ENCODE results near the gene LCNL1.

The LCNL1 gene

GRCh38 chr9:136947028-136947891 lies 35.5 kb upstream of the LCNL1 start:
- no peak for DNase-seq

GRCh38 chr9:136947955-136948510 lies 34.8 kb upstream of the LCNL1 start:
- DNase-seq: no peak

- DNase-seq: no peak
Measured at GRCh38 chr9:136949239-136949816, 33.5 kb upstream of the LCNL1 start.

GRCh38 chr9:136949817-136950655 lies 32.8 kb upstream of the LCNL1 start:
- DNase-seq: peak; percentile 97

- DNase-seq: no peak
Measured at GRCh38 chr9:136950656-136951276, 32.0 kb upstream of the LCNL1 start.

GRCh38 chr9:136951541-136952320 lies 31.1 kb upstream of the LCNL1 start, which contains the start of gene LCN12:
TSS of gene LCN12 (plus strand) at chr9:136952273. CDS start at chr9:136952328, 55 bp downstream.
- no peak for DNase-seq

- DNase-seq: no peak
Measured at GRCh38 chr9:136952321-136952850, 30.4 kb upstream of the LCNL1 start.

GRCh38 chr9:136952876-136953770 lies 29.7 kb upstream of the LCNL1 start:
- DNase-seq: no peak

- DNase-seq: no peak
Measured at GRCh38 chr9:136953771-136954269, 29.0 kb upstream of the LCNL1 start.

- DNase-seq: no peak
Measured at GRCh38 chr9:136954270-136955083, 28.3 kb upstream of the LCNL1 start.

GRCh38 chr9:136955202-136955942 lies 27.4 kb upstream of the LCNL1 start:
- no peak for DNase-seq

GRCh38 chr9:136955943-136956335 lies 26.9 kb upstream of the LCNL1 start:
- DNase-seq: no peak

GRCh38 chr9:136956604-136957003 lies 26.2 kb upstream of the LCNL1 start:
- DNase-seq: no peak

- DNase-seq: no peak
Measured at GRCh38 chr9:136957461-136957860, 25.3 kb upstream of the LCNL1 start.

GRCh38 chr9:136957901-136958300 lies 24.9 kb upstream of the LCNL1 start:
- DNase-seq: no peak

- DNase-seq: no peak
Measured at GRCh38 chr9:136958473-136958872, 24.3 kb upstream of the LCNL1 start.

- DNase-seq: no peak
Measured at GRCh38 chr9:136958898-136959850, 23.6 kb upstream of the LCNL1 start.

Data from activated T-cell treated with anti-CD3 and anti-CD28 coated beads, Interleukin-2, amount 50 U/mL, for 1 hour (primary cell).